Lower leg skin (tissue), 3 donors: ENCODE data around the gene ARRDC4.

Experiments used
- CTCF ChIP-seq, 3 donors: fragments of 450-650 bp; IDR thresholded peaks; one replicate each; pipeline ENCODE4 v1.5.1; 2016; ENCODE audit warnings: antibody characterized with exemption in 3 of 3, mild to moderate bottlenecking in 3 of 3, moderate library complexity in 2 of 3
- POLR2A ChIP-seq, 2 donors: fragments of 450-650 bp; IDR thresholded peaks; one replicate each; pipeline ENCODE4 v1.6.1; 2016 to 2017; ENCODE audit warnings: antibody characterized with exemption in 2 of 2, mild to moderate bottlenecking in 1 of 2, moderate library complexity in 1 of 2

GRCh38 chr15:97992823-97993222 is 32.3 kb downstream of the ARRDC4 start:
- TF ChIP-seq CTCF (IDR thresholded peaks at IDR 0.05) (no peak), POLR2A (IDR thresholded peaks at IDR 0.05) (no peak)
